Natural killer cell (primary cell): ENCODE results near the gene AGR2. TPM values are rescaled to one million over a fixed set of nuclear protein-coding genes. Genes with fewer than 3 reads are reported as not detected.

Experiments
- ATAC-seq, 3 donors: fragments of 150-1000 bp in 2 of 3; fragments of 200-7000 bp in 1 of 3; cut with Tn5 transposase; 1 replicate in 1 of 3; 2 replicates in 2 of 3; pipeline ENCODE4 v1.10.0; 2021; ENCODE audit warnings: mild to moderate bottlenecking in 2 of 3, moderate library complexity in 2 of 3
- DNase-seq, 2 donors: peaks; one replicate each; pipeline versions ENCODE4 v3.0.0 to v3.0.0-alpha.2; 2013 to 2021; ENCODE audit warnings: mixed read lengths in 1 of 2
- H3K27ac ChIP-seq: one replicate; pipeline ENCODE4 v1.5.1; 2013; ENCODE audit warnings: mild to moderate bottlenecking, low read length
- H3K27me3 ChIP-seq: one replicate; pipeline ENCODE4 v1.6.1; 2013; ENCODE audit warnings: low read length; ENCODE audit not compliant: control insufficient read depth, insufficient read depth
- H3K36me3 ChIP-seq: one replicate; pipeline ENCODE4 v1.6.1; 2013; ENCODE audit warnings: low read length; ENCODE audit not compliant: control insufficient read depth, insufficient read depth
- H3K4me1 ChIP-seq: one replicate; pipeline ENCODE4 v1.6.1; 2013; ENCODE audit warnings: low read length; ENCODE audit not compliant: control insufficient read depth, insufficient read depth
- H3K4me3 ChIP-seq: one replicate; pipeline ENCODE4 v1.5.1; 2013; ENCODE audit warnings: low read length
- H3K9me3 ChIP-seq: one replicate; pipeline ENCODE4 v1.6.1; 2013; ENCODE audit warnings: low read length; ENCODE audit not compliant: control insufficient read depth, insufficient read depth
- H3K27ac Mint-ChIP-seq, 2 donors: one replicate each; pipeline ENCODE4 v1.8.0; 2022; ENCODE audit warnings: mild to moderate bottlenecking in 2 of 2, mixed read lengths in 2 of 2, moderate library complexity in 1 of 2
- H3K27me3 Mint-ChIP-seq, 2 donors: one replicate each; pipeline ENCODE4 v1.8.0; 2022; ENCODE audit warnings: low read depth in 2 of 2, mixed read lengths in 2 of 2
- H3K36me3 Mint-ChIP-seq: one replicate; pipeline ENCODE4 v1.8.0; 2022; ENCODE audit warnings: mixed read lengths
- H3K4me1 Mint-ChIP-seq, 2 donors: one replicate each; pipeline ENCODE4 v1.8.0; 2022; ENCODE audit warnings: mixed read lengths in 2 of 2
- H3K4me3 Mint-ChIP-seq: one replicate; pipeline ENCODE4 v1.8.0; 2022; ENCODE audit warnings: mild to moderate bottlenecking, moderate library complexity, mixed read lengths
- H3K9me3 Mint-ChIP-seq, 2 donors: one replicate each; pipeline ENCODE4 v1.8.0; 2022; ENCODE audit warnings: mixed read lengths in 2 of 2
- CTCF ChIP-seq: fragments of 200-600 bp; IDR thresholded peaks from one replicate; pipeline ENCODE4 v1.8.0; 2022; ENCODE audit warnings: antibody characterized with exemption
- WGBS: methylation state at CpG from one replicate; pipeline ENCODE4 v1.1.7; 2013; ENCODE audit warnings: missing lambda C conversion rate; ENCODE audit not compliant: insufficient coverage; 5-methylcytosine and 5-hydroxymethylcytosine counted together
- intact Hi-C: fragments of 100-400 bp; cut with micrococcal nuclease; formaldehyde crosslinking; loops from one replicate; pipeline ENCODE4 v1.14.2; 2022
- total RNA-seq, 4 donors: library from RNA; stranded (reverse); fragments of 120-200 nt in 1 of 4; gene quantifications; one replicate each; pipeline versions ENCODE4 v1.2.3 to v1.2.4, GENCODE V29; 2013 to 2022

The AGR2 gene
- total RNA-seq, 3 donors from 2014 or later (not counting 1 experiment from before 2014, with no cell fraction given), result not detected

- no peak for DNase-seq
- Mint-ChIP-seq H3K4me1 (no peaks in the 10 kb centered on the region), H3K27me3 (peaks cover 4 to 10% of the 10 kb centered on the region in 2 donors), H3K36me3 (no peaks in the 10 kb centered on the region), H3K9me3 (no peaks in the 10 kb centered on the region), H3K27ac (no peak overlapping the region), H3K4me3 (no peak overlapping the region)
- Histone ChIP-seq H3K36me3 (no peaks in the 10 kb centered on the region), H3K4me1 (no peaks in the 10 kb centered on the region), H3K27me3 (no peaks in the 10 kb centered on the region), H3K9me3 (no peaks in the 10 kb centered on the region), H3K27ac (no peak overlapping the region), H3K4me3 (no peak overlapping the region)
- intact Hi-C loops, result no loop called here
- no peak for TF ChIP-seq CTCF
- ATAC-seq, result no peak
These were observed 40.9 kb upstream of the AGR2 start for GRCh38 chr7:16845746-16846145.

GRCh38 chr7:16841681-16842080 lies 36.9 kb upstream of the AGR2 start:
- Histone ChIP-seq H3K4me3 (no peak overlapping the region), H3K27ac (no peak overlapping the region), H3K9me3 (no peaks in the 10 kb centered on the region), H3K27me3 (no peaks in the 10 kb centered on the region), H3K4me1 (no peaks in the 10 kb centered on the region), H3K36me3 (no peaks in the 10 kb centered on the region)
- no peaks in the 10 kb centered on the region for H3K36me3 Mint-ChIP-seq
- TF ChIP-seq CTCF, result no peak
- intact Hi-C loops, result no loop called here
- DNase-seq, result no peak
- H3K27ac Mint-ChIP-seq, result no peak overlapping the region
- no peaks in the 10 kb centered on the region for H3K9me3 Mint-ChIP-seq
- no peak overlapping the region for H3K4me3 Mint-ChIP-seq
- 87% methylated on average over 3 of the region's 4 CpGs for WGBS
- no peak for ATAC-seq
- no peaks in the 10 kb centered on the region for H3K4me1 Mint-ChIP-seq
- peaks cover 4 to 7% of the 10 kb centered on the region in 2 donors for H3K27me3 Mint-ChIP-seq

- 97% methylated on average over 6 of the region's 6 CpGs for WGBS
- Mint-ChIP-seq H3K27me3 (peaks cover 0 to 13% of the 10 kb centered on the region in 2 donors), H3K9me3 (no peaks in the 10 kb centered on the region), H3K36me3 (no peaks in the 10 kb centered on the region), H3K4me1 (no peaks in the 10 kb centered on the region), H3K4me3 (no peak overlapping the region), H3K27ac (no peak overlapping the region)
- ATAC-seq (no peak), DNase-seq (no peak)
- Histone ChIP-seq H3K27me3 (no peaks in the 10 kb centered on the region), H3K9me3 (no peaks in the 10 kb centered on the region), H3K36me3 (no peaks in the 10 kb centered on the region), H3K4me1 (no peaks in the 10 kb centered on the region), H3K4me3 (no peak overlapping the region), H3K27ac (no peak overlapping the region)
- TF ChIP-seq CTCF, result no peak
- intact Hi-C loops, result no loop called here
These were observed 35.3 kb upstream of the AGR2 start for GRCh38 chr7:16840094-16840493.

GRCh38 chr7:16839646-16840045 lies 34.8 kb upstream of the AGR2 start:
- H3K27me3 Mint-ChIP-seq, result peaks cover 0 to 17% of the 10 kb centered on the region in 2 donors

More at GRCh38 chr7:16839646-16840045, 34.8 kb upstream of the AGR2 start:
- DNase-seq, result no peak
- no peak for ATAC-seq
- no peak overlapping the region for H3K4me3 ChIP-seq
- no peaks in the 10 kb centered on the region for H3K36me3 Mint-ChIP-seq
- intact Hi-C loops, result no loop called here
- H3K27ac Mint-ChIP-seq, result no peak overlapping the region
- no peak overlapping the region for H3K27ac ChIP-seq
- 73% methylated on average over 1 of the region's 2 CpGs for WGBS
- no peaks in the 10 kb centered on the region for H3K27me3 ChIP-seq
- no peaks in the 10 kb centered on the region for H3K36me3 ChIP-seq
- no peaks in the 10 kb centered on the region for H3K9me3 Mint-ChIP-seq
- H3K9me3 ChIP-seq, result no peaks in the 10 kb centered on the region
- H3K4me3 Mint-ChIP-seq, result no peak overlapping the region
- TF ChIP-seq CTCF, result no peak
- no peaks in the 10 kb centered on the region for H3K4me1 Mint-ChIP-seq
- no peaks in the 10 kb centered on the region for H3K4me1 ChIP-seq
